ENCODE results near the gene FBXO46. TPM values are rescaled to one million over a fixed set of nuclear protein-coding genes. Genes with fewer than 3 reads are reported as not detected.

FBXO46 gene
- total and polyA plus RNA-seq, 2 donors (not counting 1 experiment from before 2014, with no cell fraction given), result 19.9 to 44.5 TPM

DNA sequence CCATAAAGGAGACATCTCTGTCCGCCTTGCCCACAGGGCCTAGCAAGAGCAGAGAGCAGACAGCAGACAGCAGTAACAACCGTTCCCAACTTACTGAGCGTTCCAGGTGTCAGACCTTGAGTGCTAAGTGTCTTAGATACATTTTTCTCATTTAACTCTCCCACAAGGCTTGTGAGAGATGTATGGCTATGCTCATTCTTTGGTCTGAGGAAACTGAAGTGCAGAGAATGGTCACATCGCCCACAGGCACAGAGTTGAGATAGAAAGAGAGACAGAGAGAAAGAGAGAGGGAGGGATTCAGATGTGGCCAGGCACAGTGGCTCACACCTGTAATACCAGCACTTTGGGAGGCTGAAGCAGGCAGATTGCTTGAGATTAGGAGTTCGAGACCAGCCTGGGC is 16.8 kb upstream of the FBXO46 start:
- peaks cover 0 to 8% (median 2%) of the 10 kb centered on the region in 4 experiments for H3K27me3 ChIP-seq (replicated peaks in 1 of 4; ENCODE audit: control extremely low read depth in 1 of 4, control insufficient read depth in 3 of 4, insufficient read depth in 4 of 4, low read length in 3 of 4)
- H3K4me3 ChIP-seq (ENCODE audit: control extremely low read depth in 1 of 5, extremely low read depth in 1 of 5, insufficient read depth in 1 of 5, low read depth in 2 of 5, low read length in 4 of 5), result no peak overlapping the region
- POLR2A ChIA-PET, result no interaction called here
- no peak overlapping the region for H3K4me2 ChIP-seq (replicated peaks; ENCODE audit: low read depth, low read length, poor library complexity, severe bottlenecking)
- no peak overlapping the region for H3K27ac Mint-ChIP-seq
- peaks cover 17% of the 10 kb centered on the region for H3K27me3 Mint-ChIP-seq
- H3K9ac ChIP-seq (ENCODE audit: low read length), result no peak overlapping the region
- H3K27ac ChIP-seq (ENCODE audit: low read length in 2 of 2), result no peak overlapping the region
- DNase-seq, result no peak
- TF ChIP-seq, protein P1, sequence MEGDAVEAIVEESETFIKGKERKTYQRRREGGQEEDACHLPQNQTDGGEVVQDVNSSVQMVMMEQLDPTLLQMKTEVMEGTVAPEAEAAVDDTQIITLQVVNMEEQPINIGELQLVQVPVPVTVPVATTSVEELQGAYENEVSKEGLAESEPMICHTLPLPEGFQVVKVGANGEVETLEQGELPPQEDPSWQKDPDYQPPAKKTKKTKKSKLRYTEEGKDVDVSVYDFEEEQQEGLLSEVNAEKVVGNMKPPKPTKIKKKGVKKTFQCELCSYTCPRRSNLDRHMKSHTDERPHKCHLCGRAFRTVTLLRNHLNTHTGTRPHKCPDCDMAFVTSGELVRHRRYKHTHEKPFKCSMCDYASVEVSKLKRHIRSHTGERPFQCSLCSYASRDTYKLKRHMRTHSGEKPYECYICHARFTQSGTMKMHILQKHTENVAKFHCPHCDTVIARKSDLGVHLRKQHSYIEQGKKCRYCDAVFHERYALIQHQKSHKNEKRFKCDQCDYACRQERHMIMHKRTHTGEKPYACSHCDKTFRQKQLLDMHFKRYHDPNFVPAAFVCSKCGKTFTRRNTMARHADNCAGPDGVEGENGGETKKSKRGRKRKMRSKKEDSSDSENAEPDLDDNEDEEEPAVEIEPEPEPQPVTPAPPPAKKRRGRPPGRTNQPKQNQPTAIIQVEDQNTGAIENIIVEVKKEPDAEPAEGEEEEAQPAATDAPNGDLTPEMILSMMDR (IDR thresholded peaks at IDR 0.05), result no peak
- TF ChIP-seq EZH2 (IDR thresholded peaks at IDR 0.05; ENCODE audit: borderline replicate concordance, insufficient read depth, low read depth, low read length, poor library complexity, severe bottlenecking), result no peak
- intact Hi-C loops (cut with micrococcal nuclease), result no loop called here
- H3K79me2 ChIP-seq (ENCODE audit: control insufficient read depth, insufficient read depth, low read length), result no peaks in the 10 kb centered on the region
- no peaks in the 10 kb centered on the region for H3K4me1 Mint-ChIP-seq
- CTCF ChIA-PET, result interaction anchor here (1.7 kb wide), 1 partner anchor 23 kb away, joined by 3 read pairs; no protein-coding TSS in a partner anchor
- H3K9me3 Mint-ChIP-seq (ENCODE audit: insufficient read depth), result no peaks in the 10 kb centered on the region
- no peak overlapping the region for H2AFZ ChIP-seq (ENCODE audit: insufficient read depth, low read depth, low read length, poor library complexity, severe bottlenecking)
- H4K20me1 ChIP-seq (ENCODE audit: control insufficient read depth, insufficient read depth, low read length, poor library complexity, severe bottlenecking), result no peaks in the 10 kb centered on the region
- no peak for ATAC-seq (ENCODE audit: low read depth)
- no peak overlapping the region for H3K4me3 Mint-ChIP-seq
- no peaks in the 10 kb centered on the region for H3K36me3 ChIP-seq (replicated peaks in 1 of 2; ENCODE audit: control extremely low read depth in 1 of 2, control insufficient read depth in 1 of 2, extremely low read depth in 1 of 2, insufficient read depth in 2 of 2, low read length in 1 of 2)
- 95% methylated on average over 2 of the region's 5 CpGs for WGBS (ENCODE audit: insufficient coverage)
- no peaks in the 10 kb centered on the region for H3K9me3 ChIP-seq (ENCODE audit: control extremely low read depth in 1 of 3, control insufficient read depth in 2 of 3, insufficient read depth in 1 of 3, low read length in 2 of 3)
- H3K4me1 ChIP-seq (ENCODE audit: control insufficient read depth in 2 of 2, insufficient read depth in 2 of 2, low read length in 2 of 2), result no peaks in the 10 kb centered on the region

- ATAC-seq (ENCODE audit: low read depth) (no peak), DNase-seq (no peak)
- no peak overlapping the region for H3K27ac ChIP-seq (ENCODE audit: low read length in 2 of 2)
- no peaks in the 10 kb centered on the region for H3K4me1 Mint-ChIP-seq
- TF ChIP-seq EZH2 (IDR thresholded peaks at IDR 0.05; ENCODE audit: borderline replicate concordance, insufficient read depth, low read depth, low read length, poor library complexity, severe bottlenecking), result no peak
- TF ChIP-seq, protein P1 (IDR thresholded peaks at IDR 0.05), result no peak
- H3K4me2 ChIP-seq (replicated peaks; ENCODE audit: low read depth, low read length, poor library complexity, severe bottlenecking), result no peak overlapping the region
- H3K4me1 ChIP-seq (ENCODE audit: control insufficient read depth in 2 of 2, insufficient read depth in 2 of 2, low read length in 2 of 2), result no peaks in the 10 kb centered on the region
- peaks cover 17% of the 10 kb centered on the region for H3K27me3 Mint-ChIP-seq
- H3K36me3 ChIP-seq (replicated peaks in 1 of 2; ENCODE audit: control extremely low read depth in 1 of 2, control insufficient read depth in 1 of 2, extremely low read depth in 1 of 2, insufficient read depth in 2 of 2, low read length in 1 of 2), result no peaks in the 10 kb centered on the region
- H4K20me1 ChIP-seq (ENCODE audit: control insufficient read depth, insufficient read depth, low read length, poor library complexity, severe bottlenecking), result no peaks in the 10 kb centered on the region
- ChIA-PET CTCF (no interaction called here), POLR2A (no interaction called here)
- intact Hi-C loops (cut with micrococcal nuclease), result no loop called here
- H3K9me3 Mint-ChIP-seq (ENCODE audit: insufficient read depth), result no peaks in the 10 kb centered on the region
- no peak overlapping the region for H2AFZ ChIP-seq (ENCODE audit: insufficient read depth, low read depth, low read length, poor library complexity, severe bottlenecking)
- no peak overlapping the region for H3K4me3 ChIP-seq (ENCODE audit: control extremely low read depth in 1 of 5, extremely low read depth in 1 of 5, insufficient read depth in 1 of 5, low read depth in 2 of 5, low read length in 4 of 5)
- 88% methylated on average over 5 of the region's 5 CpGs for WGBS (ENCODE audit: insufficient coverage)
- H3K79me2 ChIP-seq (ENCODE audit: control insufficient read depth, insufficient read depth, low read length), result no peaks in the 10 kb centered on the region
- no peak overlapping the region for H3K4me3 Mint-ChIP-seq
- peaks cover 0 to 8% (median 2%) of the 10 kb centered on the region in 4 experiments for H3K27me3 ChIP-seq (replicated peaks in 1 of 4; ENCODE audit: control extremely low read depth in 1 of 4, control insufficient read depth in 3 of 4, insufficient read depth in 4 of 4, low read length in 3 of 4)
- H3K9ac ChIP-seq (ENCODE audit: low read length), result no peak overlapping the region
- H3K9me3 ChIP-seq (ENCODE audit: control extremely low read depth in 1 of 3, control insufficient read depth in 2 of 3, insufficient read depth in 1 of 3, low read length in 2 of 3), result no peaks in the 10 kb centered on the region
- H3K27ac Mint-ChIP-seq, result no peak overlapping the region
Observed at GRCh38 chr19:45746866-45747265, 16.2 kb upstream of the FBXO46 start.
